Stimulated activated CD8-positive, alpha-beta memory T cell treated with anti-CD3 and anti-CD28 coated beads, Interleukin-4, amount 100 ng/mL, for 24 hours (primary cell): Measurements from ENCODE around the gene H2BW1.
"Not testable (repeated sequence)": the region's sequence is repeated elsewhere in the genome, so short reads cannot be mapped to it uniquely, and the experiment has no call there.

Experiments
- DNase-seq: peaks from one replicate; pipeline ENCODE4 v3.0.0-alpha.2; 2020; ENCODE audit warnings: low read depth

The H2BW1 gene

GRCh38 chrX:104013606-104014005 lies at the start of gene H2BW1:
TSS of gene H2BW1 (minus strand) at chrX:104013708. CDS start at chrX:104013576, 132 bp downstream.
- DNase-seq, result no peak

- DNase-seq, result not testable (repeated sequence)
Measured at GRCh38 chrX:104062636-104063035, 49.1 kb upstream of the H2BW1 start.

- DNase-seq, result not testable (repeated sequence)
Measured at GRCh38 chrX:104054956-104055355, 41.4 kb upstream of the H2BW1 start.

- no peak for DNase-seq
Measured at GRCh38 chrX:104047171-104047570, 33.7 kb upstream of the H2BW1 start.

GRCh38 chrX:104045642-104046041 lies 32.1 kb upstream of the H2BW1 start:
- DNase-seq, result no peak

GRCh38 chrX:104041003-104041402 lies 27.5 kb upstream of the H2BW1 start:
- no peak for DNase-seq

- DNase-seq, result no peak
Measured at GRCh38 chrX:104039689-104040505, 26.4 kb upstream of the H2BW1 start, which contains the start of gene H2BW2. TSS of gene H2BW2 (plus strand) at chrX:104039956. CDS start at chrX:104039995, 39 bp downstream.

- no peak for DNase-seq
Measured at GRCh38 chrX:104018126-104018525, 4.6 kb upstream of the H2BW1 start.

GRCh38 chrX:104015576-104015975 lies 2.1 kb upstream of the H2BW1 start:
- DNase-seq, result not testable (repeated sequence)

GRCh38 chrX:104013158-104013557 lies 350 bp downstream of the H2BW1 start:
- no peak for DNase-seq

- DNase-seq, result no peak
Measured at GRCh38 chrX:104008831-104009230, 4.7 kb downstream of the H2BW1 start.

GRCh38 chrX:103999234-103999633 lies 14.3 kb downstream of the H2BW1 start:
- DNase-seq, result no peak

- not testable (repeated sequence) for DNase-seq
Measured at GRCh38 chrX:103983508-103983907, 30.0 kb downstream of the H2BW1 start.

GRCh38 chrX:103962411-103963278 lies 50.9 kb downstream of the H2BW1 start, which contains the start of gene TMSB15B:
TSS of gene TMSB15B (plus strand) at chrX:103962627.
- DNase-seq, result not testable (repeated sequence)
